GM21528 (cell line): ENCODE results near the gene PTRHD1.

Source experiments
- ATAC-seq: cut with Tn5 transposase; IDR thresholded peaks from one replicate; pipeline ENCODE4 v1.9.1; 2021; ENCODE audit warnings: mild to moderate bottlenecking, moderate library complexity; ENCODE audit not compliant: unreplicated experiment, low FRiP score

The PTRHD1 gene

GRCh38 chr2:24763843-24764242, 29.3 kb downstream of the PTRHD1 start:
- ATAC-seq, result no peak

DNA sequence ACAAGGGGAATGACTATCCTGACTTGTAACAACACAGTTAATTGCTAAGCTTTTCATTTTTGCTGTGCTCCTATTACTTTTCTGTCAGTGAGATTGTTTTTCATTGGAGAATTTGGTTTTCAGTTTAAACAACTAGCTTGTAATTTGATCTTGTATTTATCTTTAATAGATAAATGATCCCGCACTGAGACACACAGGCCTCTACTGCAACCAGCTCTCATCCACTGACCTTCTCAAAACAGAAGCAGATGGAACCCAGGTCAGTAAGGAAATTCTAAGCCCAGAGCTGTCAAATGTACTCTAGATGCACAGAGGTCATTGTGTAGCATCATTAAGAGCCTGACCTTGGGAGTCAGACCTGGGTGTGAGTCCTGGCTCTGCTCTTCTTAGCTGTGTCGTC, 30.7 kb downstream of the PTRHD1 start:
- ATAC-seq, result no peak

- ATAC-seq, result no peak
Measured at GRCh38 chr2:24761866-24762265, 31.3 kb downstream of the PTRHD1 start.

GRCh38 chr2:24756789-24757188, 36.4 kb downstream of the PTRHD1 start:
- ATAC-seq, result no peak

DNA sequence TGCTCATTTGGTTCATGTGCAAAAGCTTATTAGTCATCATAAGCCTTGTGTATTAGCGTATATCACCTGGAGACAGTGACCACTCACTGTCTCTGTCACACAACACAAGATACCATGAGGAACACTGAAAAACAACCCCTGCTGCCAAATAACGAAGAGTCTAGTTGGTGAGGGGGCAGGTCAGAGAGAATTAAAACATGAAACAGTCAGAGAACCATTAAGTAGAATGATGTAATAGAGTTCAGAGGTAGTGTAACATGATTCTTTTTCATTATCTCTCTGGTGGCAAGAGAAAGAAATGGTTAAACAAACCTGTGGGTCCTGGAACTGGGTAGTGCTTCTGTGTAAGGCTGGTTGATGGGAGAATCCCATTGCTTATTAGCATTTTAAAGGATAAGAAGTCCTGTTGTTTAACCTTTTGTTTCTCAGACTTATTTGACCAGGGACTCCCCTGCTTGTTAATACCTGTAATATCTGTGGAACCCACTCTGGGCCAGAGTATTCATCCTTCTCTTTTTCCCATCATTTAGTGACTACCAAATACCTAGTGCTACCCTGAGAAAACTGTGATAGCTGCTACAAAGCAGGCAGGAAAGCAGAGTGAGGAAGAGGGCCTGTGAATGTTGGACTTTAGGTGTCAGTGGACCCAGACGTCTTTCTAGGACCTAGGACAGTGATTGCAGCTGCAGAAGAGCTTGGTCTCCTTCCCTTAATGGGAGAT, 38.0 kb downstream of the PTRHD1 start:
- no peak for ATAC-seq

- no peak for ATAC-seq
Measured at GRCh38 chr2:24749069-24749691, 44.0 kb downstream of the PTRHD1 start.

- ATAC-seq, result no peak
Measured at GRCh38 chr2:24747299-24747698, 45.9 kb downstream of the PTRHD1 start.

- no peak for ATAC-seq
Measured at GRCh38 chr2:24745825-24746224, 47.4 kb downstream of the PTRHD1 start.

GRCh38 chr2:24744356-24744755, 48.8 kb downstream of the PTRHD1 start:
- ATAC-seq, result no peak

GRCh38 chr2:24743924-24744323, 49.3 kb downstream of the PTRHD1 start:
- ATAC-seq, result no peak

DNA sequence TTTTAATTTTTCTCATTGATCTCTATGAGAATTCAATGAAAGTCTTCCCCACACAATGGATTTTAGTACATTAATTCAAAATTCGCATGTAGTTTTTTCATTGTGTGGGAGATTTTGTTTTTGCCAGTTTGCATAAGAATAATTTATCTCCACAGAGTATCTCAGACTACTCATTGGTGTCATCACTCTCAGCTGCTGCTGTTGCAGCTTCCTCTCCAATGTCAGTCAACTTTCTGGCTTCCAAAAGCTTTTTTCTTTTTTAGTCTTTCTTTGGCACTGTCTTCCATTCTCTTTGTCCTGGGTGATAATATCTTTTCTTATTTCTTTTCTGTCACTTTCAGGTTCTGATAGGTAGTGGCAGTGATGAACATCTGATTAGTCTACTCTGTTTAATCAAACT, 50.5 kb downstream of the PTRHD1 start:
- ATAC-seq, result no peak

DNA sequence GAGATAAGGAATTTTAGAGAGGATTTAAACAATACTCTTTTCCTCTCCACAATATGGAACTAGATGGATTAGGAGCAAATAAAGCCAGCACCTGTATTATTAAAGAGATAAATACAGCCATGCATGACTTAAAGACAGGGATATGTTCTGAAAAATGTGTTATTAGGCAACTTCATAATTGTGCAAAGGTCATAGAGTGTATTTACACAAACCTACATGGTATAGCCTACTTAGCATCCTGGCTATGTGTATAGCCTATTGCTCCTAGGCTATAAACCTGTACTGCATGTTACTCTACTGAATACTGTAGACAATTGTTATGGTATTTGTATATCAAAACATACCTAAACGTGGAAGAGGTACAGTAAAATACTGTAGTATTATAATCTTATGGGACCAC, 53.0 kb downstream of the PTRHD1 start:
- ATAC-seq, result no peak
